PC-3 (cell line): ENCODE data around the gene LRIF1.

ENCODE experiments used
- EZH2 ChIP-seq: fragments of 300-600 bp; sonication (generic); IDR thresholded peaks from one replicate; pipeline ENCODE4 v1.6.1; 2017; ENCODE audit warnings: antibody characterized with exemption, mild to moderate bottlenecking, low read length; ENCODE audit not compliant: unreplicated experiment
- EZH2phosphoT487 ChIP-seq: fragments of 300-600 bp; sonication (generic); IDR thresholded peaks from 2 replicates; pipeline ENCODE4 v1.6.1; 2018; ENCODE audit warnings: mild to moderate bottlenecking, antibody characterized with exemption, low read length, borderline replicate concordance
- TF ChIP-seq, protein P1 (sequence below): fragments of 300-600 bp; sonication (generic); conservative IDR thresholded peaks from 2 replicates; pipeline ENCODE4 v1.5.1; 2017; ENCODE audit warnings: antibody characterized with exemption, low read depth, mild to moderate bottlenecking, low read length

- TF ChIP-seq, protein P1, sequence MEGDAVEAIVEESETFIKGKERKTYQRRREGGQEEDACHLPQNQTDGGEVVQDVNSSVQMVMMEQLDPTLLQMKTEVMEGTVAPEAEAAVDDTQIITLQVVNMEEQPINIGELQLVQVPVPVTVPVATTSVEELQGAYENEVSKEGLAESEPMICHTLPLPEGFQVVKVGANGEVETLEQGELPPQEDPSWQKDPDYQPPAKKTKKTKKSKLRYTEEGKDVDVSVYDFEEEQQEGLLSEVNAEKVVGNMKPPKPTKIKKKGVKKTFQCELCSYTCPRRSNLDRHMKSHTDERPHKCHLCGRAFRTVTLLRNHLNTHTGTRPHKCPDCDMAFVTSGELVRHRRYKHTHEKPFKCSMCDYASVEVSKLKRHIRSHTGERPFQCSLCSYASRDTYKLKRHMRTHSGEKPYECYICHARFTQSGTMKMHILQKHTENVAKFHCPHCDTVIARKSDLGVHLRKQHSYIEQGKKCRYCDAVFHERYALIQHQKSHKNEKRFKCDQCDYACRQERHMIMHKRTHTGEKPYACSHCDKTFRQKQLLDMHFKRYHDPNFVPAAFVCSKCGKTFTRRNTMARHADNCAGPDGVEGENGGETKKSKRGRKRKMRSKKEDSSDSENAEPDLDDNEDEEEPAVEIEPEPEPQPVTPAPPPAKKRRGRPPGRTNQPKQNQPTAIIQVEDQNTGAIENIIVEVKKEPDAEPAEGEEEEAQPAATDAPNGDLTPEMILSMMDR, result no peak
- TF ChIP-seq EZH2 (no peak), EZH2phosphoT487 (no peak)
These were observed 46.9 kb downstream of the LRIF1 start for GRCh38 chr1:110916669-110917306.
